ENCODE results near the gene KIAA1755. TPM values are rescaled to one million over a fixed set of nuclear protein-coding genes. Genes with fewer than 3 reads are reported as not detected.
"Not testable (repeated sequence)": the region's sequence is repeated elsewhere in the genome, so short reads cannot be mapped to it uniquely, and the experiment has no call there.

The KIAA1755 gene
- total RNA-seq, 1 donor from 2014 or later: 5.4 TPM

DNA sequence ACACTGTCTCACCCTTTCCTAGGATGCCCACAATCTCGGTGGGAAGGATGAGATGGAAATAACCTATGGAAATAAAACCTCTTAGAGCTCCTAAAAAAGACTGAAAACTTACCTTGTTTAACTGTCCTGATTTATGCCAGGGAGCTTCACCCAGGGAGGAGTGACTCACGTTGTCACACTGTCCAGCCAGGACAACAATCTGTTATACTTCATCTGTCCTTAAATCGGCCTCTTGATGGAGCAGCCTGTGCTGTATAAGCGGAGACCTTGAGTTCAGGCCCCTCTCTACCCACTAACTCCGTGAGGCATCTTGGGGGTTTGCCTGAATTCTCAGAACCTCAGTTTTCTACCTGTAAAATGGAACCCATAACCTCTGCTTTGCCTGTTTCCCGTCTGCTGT is 9.2 kb upstream of the KIAA1755 start:
- ATAC-seq (ENCODE audit: poor library complexity): no peak
- DNase-seq: no peak
- intact Hi-C loops (cut with DNase I): no loop called here

DNA sequence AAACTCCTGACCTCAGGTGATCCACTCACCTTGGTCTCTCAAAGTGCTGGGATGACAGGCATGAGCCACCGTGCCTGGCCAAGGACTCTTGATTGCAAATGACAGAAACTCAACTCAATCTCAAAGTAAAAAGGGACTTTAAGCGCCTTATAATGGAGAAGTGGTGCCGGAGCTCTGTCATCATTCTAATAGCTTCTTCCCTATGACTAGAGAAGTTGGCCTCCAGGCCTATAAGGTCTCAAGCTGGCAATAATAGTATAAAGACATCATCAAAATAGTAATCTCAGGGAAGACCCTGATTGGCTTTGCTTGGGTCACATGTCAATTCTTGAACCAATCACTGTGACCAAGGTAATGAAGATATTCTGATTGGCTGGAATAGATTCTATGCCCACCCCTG is 8.5 kb upstream of the KIAA1755 start:
- intact Hi-C loops (cut with DNase I): no loop called here
- no peak for ATAC-seq (ENCODE audit: poor library complexity)

DNA sequence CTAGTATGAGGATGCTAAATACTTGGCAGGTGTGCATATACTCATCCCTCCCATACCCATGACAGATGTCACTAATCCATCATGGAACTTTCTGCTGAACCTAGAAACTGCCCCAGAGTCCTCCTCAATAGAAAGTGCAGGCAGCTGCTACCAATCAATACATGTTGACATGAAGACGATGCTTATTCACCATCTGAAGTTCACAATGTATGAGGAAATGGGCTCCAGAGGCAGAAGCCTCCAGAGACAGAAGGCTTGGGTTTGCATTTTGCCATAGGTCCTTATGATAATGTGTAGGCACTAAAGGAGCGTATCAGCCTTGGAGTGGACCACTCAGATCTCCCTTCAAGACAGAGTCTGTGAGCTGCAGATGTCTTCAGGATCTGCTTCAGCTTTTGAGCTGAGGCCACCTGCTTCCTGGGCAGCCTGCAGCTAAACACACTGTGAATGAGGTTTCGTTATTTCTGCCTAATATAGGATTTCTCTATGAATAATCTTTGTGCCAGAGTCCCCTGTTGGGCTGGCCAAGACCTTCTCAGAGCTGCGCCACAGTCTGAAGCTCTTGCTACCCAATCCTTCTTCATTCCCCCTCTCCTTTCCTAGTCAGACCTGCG is 7.5 kb upstream of the KIAA1755 start:
- ATAC-seq (ENCODE audit: poor library complexity) (no peak), DNase-seq (no peak)
- intact Hi-C loops (cut with DNase I): no loop called here

More for the DNA sequence above, 8.5 kb upstream of the KIAA1755 start:
- no peak for DNase-seq

DNA sequence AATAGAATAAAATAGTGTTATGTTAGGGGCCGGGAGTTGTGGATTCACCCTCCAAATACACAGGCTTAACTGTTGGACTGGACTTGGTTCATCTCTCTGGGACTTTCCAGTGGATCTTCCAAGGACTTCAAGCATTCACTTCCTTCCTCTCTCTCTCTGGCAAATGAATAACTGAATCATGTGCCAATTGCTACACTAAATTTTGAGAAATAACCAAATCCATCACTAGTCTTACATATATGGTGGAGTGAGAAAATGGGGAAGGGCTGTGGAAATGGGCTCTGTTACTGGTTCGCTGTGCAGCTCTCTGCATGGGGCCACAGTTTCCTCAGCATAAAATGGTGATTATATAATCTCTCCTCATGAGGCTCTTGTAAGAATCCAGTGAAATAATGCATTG is 6.8 kb upstream of the KIAA1755 start:
- DNase-seq: no peak
- intact Hi-C loops (cut with DNase I): no loop called here
- ATAC-seq (ENCODE audit: poor library complexity): no peak

DNA sequence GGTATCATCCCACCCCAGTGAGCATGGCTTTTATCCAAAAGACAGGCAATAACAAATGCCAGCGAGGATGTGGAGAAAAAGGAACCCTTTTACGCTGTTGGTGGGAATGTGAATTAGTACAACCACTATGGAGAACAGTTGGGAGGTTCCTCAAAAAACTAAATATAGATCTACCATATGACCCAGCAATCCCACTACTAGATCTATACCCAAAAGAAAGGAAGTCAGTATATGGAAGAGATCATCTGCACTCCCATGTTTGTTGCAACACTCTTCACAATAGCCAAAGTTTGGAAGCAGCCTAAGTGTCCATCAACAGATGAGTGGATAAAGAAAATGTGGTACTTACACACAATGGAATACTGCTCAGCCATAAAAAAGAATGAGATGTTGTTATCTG is 5.9 kb upstream of the KIAA1755 start:
- intact Hi-C loops (cut with DNase I): no loop called here
- DNase-seq: no peak
- ATAC-seq (ENCODE audit: poor library complexity): no peak

DNA sequence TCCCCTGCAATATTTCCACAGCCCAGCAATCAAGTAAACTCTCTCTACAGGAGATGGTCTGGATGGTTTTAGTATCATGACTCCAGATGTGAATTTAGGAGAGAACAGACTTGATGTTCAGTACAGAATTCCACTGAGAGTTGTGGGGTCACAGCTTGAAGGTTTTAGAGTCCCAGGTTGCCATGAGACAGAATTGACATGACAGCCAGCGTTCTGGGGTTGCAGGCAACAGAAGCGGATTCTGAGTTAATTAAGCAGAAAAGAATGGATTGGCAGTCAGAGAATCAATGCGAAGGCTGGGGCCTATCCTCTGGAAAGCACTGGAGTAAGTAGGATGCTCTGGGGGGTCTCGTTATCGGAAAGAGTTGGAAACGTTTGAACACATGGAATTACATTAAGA is 2.4 kb upstream of the KIAA1755 start:
- ATAC-seq (ENCODE audit: poor library complexity) (no peak), DNase-seq (no peak)
- intact Hi-C loops (cut with DNase I): no loop called here

DNA sequence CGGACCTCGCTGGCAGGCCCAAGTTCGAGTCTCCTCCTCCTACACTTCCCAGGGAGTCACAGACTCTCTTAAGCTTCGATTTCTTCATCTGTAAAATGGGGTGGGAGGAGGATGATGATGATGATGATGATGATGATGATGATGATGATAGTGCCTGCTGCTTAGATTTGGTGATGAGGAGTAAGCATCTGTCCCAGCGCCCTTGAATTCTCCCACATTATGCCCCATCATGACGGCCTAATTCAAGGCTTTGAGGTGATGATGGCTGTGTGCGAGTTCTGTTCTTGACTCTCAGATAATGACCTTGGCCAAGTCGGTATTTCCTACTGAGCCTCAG is 487 bp upstream of the KIAA1755 start:
- intact Hi-C loops (cut with DNase I): no loop called here
- ATAC-seq (ENCODE audit: poor library complexity) (no peak), DNase-seq (no peak)

DNA sequence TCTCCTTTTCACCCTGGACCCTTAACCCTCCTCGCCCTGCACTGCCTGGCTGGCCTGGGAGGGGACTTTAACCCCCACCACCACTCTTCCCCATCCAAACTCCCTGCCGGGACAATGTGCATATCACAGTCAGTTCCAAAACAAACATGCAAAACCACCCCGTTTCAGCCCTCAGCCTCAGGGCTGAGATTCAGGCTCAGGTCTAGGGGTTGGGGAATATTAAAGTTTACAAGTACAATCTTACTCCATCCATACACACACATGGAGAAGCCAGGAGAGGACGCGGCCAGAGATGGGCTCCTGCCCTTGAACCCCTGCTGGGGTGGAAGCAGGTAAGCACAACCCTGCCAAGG is 534 bp downstream of the KIAA1755 start:
- intact Hi-C loops (cut with DNase I): no loop called here
- ATAC-seq (ENCODE audit: poor library complexity): peak; percentile 36
- no peak for DNase-seq

DNA sequence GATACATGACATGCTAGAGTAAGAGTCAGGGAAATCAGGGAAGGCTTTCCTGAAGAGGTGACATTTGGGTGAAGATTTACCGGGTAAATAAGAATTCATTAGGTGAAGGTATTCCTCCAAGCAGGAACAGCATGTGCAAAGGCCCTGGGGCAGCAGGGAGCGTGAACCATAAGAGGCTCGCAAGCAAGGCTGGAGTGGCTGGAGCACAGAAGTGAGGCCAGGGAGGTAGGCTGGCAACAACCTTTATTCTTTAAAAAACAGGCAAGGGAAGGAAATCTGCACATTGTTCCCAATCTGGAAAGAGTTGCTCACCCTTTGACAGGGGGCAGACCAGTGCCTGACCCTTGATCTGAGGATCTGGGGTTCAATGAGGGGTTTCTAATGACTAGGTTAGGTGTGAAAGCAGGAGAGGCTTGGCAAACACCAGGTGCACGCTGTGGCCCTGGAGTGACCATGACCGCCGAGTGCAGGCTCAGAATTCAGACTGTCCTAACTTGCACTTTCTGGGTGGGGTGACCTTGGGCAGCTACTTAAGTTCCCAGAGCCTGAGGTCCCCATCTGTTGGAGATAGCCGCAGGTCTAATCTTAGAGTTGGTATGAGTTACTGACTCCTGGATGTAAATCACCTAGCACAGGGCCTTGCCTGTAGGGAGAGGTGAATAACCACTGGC is 1.9 kb downstream of the KIAA1755 start:
- intact Hi-C loops (cut with DNase I): no loop called here
- no peak for DNase-seq
- ATAC-seq (ENCODE audit: poor library complexity): no peak

DNA sequence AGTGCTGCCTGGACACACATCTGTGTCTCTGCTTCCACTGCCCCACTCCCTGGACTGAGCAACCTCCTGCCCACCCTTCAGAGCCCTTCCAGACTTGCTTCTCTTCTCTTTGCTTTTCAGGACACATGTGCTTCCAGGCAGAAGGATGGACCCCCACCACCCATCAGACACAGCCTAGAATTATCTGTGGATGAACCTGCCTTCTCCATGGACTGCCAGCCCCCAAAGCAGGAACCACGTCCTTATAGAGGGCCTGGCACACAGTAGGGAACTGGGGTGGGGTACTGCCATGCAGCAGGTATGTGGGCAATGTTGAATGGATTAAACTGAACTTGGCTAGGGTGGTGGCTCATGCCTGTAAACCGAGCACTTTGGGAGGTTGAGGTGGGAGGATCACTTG is 3.6 kb downstream of the KIAA1755 start:
- DNase-seq: no peak
- intact Hi-C loops (cut with DNase I): no loop called here
- ATAC-seq (ENCODE audit: poor library complexity): no peak

DNA sequence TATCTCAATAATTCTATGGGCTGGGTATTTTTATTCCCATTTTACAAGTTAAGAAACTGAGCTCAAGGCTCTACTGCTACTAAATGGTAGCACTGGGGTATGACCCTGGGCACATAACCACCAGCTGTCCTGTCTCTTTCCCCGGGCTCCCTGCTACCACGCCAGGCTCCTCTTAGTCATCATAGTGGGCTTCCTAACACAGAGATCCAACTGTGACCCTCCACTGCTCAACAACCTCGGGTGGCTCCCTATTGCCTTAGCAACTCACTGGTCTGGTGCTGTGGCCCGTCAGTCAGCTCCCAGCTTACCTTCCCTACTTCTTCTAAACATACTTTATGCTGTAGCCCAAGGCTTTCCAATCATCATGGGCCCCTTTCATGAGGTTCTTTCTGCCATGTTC is 4.5 kb downstream of the KIAA1755 start:
- DNase-seq (no peak), ATAC-seq (ENCODE audit: poor library complexity) (no peak)
- intact Hi-C loops (cut with DNase I): no loop called here

DNA sequence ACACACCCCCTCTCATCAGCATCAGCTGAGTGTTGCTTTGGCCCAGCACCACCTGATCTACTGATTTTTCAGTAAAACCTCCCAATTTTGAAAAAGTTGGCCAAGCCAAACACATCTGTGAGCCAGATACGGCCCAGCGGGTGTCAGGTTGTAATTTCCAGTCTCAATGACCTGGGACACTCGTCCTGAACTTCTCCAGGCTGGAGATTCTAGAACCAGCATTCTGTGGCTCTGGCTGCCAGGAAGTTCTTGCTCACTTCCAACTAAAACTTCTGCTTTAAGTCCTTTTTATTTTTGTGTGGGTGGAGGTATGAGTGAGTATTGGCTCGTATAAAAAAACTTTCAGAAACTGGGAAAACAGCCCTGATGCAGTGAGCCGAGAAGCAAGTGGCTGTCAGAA is 5.1 kb downstream of the KIAA1755 start:
- intact Hi-C loops (cut with DNase I): no loop called here
- peak; percentile 26 for ATAC-seq (ENCODE audit: poor library complexity)
- DNase-seq: no peak

DNA sequence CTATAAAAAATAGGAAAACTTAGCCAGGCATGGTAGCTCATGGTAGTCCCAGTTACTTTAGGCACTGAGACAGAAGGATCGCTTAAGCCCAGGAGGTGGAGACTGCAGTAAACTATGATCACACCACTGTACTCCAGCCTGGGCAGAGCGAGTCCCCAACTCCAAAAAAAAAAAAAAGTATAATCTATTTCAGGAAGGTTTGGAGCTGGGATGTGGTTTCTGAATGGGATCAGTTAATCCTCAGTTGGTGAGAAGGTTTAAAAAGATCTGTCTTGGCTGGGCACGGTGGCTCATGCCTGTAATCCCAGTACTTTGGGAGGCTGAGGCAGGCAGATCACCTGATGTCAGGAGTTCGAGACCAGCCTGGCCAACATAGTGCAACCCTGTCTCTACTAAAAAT is 5.9 kb downstream of the KIAA1755 start:
- not testable (repeated sequence) for DNase-seq; ATAC-seq (ENCODE audit: poor library complexity)

DNA sequence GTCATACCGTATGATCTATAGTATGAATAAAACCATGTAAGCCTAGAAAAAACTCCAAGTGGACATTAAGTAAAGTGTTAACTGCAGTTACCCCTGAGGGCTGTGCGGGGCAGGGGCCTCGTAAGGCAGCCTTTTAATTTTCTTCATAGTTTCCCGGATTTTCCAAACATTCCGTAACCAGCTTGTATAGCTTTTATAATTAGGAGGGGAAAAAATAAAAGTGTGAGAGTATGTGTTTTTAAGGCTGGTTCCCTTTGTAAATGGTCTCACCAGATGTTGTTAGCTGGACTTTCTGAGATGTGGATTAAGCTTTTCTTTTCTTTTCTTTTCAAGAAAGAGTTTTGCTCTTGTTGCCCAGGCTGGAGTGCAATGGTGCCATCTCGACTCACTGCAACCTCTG is 7.0 kb downstream of the KIAA1755 start:
- ATAC-seq (ENCODE audit: poor library complexity) (no peak), DNase-seq (no peak)
- intact Hi-C loops (cut with DNase I): no loop called here

More for the DNA sequence above, 5.9 kb downstream of the KIAA1755 start:
- intact Hi-C loops (cut with DNase I): not testable (repeated sequence)

DNA sequence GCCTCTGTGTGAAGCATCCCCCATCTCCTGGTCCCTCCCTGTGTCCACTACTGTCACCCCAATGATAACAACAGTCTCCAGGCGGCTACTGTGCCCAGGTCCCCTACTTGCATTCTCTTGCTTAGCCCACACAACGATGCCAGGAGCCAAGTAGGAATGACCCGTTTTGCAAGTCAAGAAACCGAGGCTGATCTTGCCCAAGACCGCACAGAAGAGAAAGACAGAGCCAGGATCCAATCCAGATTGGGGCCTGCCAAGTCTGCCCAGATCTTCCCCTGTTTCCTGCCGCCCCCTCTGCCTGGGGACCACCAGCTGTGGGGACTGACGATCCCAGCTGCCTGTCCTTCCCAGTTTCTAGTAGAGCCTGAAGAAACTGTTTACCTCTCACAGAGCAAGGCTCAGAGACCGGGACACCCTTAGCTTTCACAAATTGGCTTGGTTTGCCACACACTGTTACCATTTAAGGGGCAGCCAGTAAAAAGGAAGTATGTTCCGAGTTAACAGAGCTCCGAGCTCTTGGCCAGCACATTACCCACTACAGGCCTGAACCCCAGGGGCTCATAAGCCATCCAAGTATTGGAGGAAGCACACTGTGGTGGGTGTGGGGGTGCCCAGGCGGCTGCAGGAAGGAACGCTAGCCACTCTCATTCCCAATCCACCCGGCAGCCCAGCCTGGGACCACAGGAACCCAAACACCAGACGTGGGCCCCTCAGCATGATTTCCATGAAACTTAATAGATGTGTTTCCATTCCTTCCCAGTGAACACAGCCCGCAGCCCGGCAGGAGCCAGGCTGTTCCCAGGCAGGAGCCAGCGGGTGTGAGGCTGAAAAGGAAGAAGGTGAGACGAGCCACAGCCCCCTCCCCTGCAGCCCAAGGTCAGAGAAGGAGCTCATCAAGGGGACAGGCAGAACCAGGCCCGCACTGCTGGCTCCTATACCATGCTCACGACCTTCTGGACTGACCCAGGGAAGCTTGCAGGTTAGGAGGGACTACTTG is 7.9 kb downstream of the KIAA1755 start:
- no peak for DNase-seq
- ATAC-seq (ENCODE audit: poor library complexity): peak; percentile 44
- intact Hi-C loops (cut with DNase I): no loop called here

DNA sequence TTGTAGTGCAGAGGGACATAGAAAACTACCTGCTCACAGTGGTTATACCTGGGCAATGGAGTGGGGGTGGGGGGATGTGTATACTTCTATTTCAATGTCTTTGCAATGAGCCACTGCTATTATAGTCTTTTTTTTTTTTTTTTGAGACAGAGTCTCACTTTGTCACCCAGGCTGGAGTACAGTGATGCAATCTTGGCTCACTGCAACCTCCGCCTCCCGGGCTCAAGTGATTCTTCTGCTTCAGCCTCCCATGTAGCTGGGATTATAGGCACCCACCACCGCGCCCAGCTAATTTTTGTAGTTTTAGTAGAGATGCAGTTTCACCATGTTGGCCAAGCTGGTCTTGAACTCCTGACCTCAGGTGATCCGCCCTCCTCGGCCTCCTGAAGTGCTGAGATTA is 9.1 kb downstream of the KIAA1755 start:
- intact Hi-C loops (cut with DNase I): not testable (repeated sequence)
- DNase-seq (peak; percentile 59), ATAC-seq (ENCODE audit: poor library complexity) (peak; percentile 26)

DNA sequence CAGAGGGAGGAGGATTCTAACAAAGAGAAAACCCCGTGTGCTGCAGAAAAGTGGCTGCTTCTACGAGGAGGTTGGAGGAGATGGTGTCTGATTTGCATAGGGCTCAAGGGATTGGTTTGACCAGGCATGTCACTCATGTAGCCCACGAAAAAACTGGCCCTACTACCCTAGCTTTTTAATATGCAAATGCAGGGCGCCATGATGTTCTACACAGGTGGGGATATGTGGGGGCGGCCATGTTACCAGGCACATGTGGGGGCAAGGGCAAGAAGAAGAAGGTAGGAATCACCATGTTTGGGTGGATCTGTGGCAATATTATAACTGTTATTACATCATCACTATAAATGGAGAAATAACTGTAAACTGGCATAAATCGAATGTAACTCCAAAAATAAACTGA is 9.9 kb downstream of the KIAA1755 start:
- ATAC-seq (ENCODE audit: poor library complexity): no peak
- intact Hi-C loops (cut with DNase I): no loop called here
- DNase-seq: no peak

DNA sequence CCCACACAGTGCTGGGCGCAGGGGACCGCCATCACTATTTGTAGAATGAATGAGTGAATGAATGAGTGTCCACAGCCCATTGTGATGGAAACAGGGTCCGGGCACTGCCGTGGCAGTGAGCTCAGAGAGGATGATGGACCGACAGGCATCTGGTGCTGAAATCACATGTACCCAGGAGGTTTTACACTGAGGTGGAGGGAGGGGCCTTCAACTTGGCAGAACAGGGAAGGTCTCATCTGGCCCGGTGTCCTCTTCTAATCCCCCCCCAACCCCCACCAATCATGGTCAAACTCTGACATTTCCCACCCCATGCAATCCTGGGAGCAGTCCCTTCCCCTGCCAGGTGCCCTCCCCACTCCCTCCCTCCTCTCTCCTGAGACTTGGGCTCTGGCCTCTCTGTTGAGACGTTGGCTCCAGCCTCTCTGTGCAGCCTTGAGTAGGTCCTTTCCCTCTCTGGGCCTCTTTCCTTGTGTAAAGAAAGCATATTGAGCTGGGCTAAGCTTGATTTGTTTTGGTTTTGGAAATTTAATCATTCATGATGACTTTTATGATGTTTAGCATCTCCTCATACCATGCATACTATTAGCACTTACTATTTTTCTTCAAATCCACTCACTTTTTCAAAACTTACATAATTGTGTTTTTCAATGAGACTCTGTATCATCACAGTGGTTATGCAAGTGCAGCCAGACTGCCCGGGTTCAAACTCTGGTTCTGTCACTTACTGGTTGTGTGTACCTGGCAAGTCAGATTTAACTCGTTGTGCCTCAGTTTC is 10.8 kb downstream of the KIAA1755 start:
- intact Hi-C loops (cut with DNase I): no loop called here
- ATAC-seq (ENCODE audit: poor library complexity): no peak
- no peak for DNase-seq

DNA sequence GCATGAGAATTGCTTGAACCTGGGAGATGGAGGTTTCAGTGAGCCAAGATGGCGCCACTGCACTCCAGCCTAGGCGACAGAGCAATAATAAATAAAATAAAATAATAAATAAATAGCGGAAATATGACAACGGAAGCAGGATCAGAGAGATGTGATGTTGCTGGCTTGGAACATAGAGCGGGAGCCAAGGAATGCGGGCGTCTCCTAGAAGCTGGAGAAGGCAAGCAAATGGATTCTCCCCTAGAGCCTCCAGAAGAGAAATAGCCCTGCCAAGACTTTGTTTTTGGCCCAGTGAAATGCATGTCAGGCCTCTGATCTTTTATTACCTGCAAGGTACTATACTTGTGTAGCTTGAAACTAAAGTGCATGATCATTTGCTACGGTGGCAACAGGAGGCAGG is 12.4 kb downstream of the KIAA1755 start:
- intact Hi-C loops (cut with DNase I): no loop called here
- DNase-seq: peak; percentile 55
- ATAC-seq (ENCODE audit: poor library complexity): no peak

Measured in Right ventricle myocardium superior (tissue), 1 donor.